ENCODE data around the gene LAMA3.

LAMA3 gene

DNA sequence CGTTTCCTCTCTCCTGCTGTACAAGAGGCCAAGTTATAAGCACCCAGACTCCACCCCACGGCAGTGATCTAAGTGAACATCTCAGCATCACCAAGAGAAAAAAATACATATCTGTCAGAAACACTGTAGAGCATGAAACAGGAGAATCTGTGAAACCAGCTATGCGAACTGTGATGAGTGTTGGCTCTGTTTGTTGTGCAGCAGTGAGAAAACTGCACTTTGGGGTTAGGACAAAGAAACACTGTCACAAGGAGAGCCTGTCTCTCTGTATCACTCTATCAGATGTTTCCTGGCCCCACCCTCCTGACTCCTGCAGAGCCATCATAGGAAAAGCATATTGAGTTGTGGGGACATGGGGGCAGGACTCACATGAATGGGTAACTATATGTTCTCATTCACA lies 87.1 kb downstream of the LAMA3 start:
- no peak for DNase-seq (ENCODE audit: low read depth, low spot score)

DNA sequence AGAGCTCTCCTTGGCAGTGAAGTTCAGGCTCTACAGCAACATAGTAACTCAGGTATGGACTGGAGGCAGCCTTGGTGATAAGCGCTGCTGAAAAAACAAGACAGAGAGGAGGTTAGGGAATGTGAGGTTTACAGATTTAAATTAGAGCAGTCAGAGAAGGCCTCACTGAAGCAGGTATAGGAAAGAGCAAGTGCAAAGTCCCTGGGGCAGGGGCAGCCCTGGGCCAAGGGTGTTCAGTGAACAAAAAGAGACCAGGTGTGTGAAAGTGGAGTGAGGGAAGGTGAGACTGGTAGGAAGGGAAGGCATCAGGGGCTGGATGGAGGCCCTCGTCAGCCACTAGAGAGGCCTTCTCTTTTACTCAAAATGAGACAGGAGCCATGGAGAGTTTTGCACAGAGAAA lies 89.6 kb downstream of the LAMA3 start:
- DNase-seq (ENCODE audit: low read depth, low spot score): no peak

DNA sequence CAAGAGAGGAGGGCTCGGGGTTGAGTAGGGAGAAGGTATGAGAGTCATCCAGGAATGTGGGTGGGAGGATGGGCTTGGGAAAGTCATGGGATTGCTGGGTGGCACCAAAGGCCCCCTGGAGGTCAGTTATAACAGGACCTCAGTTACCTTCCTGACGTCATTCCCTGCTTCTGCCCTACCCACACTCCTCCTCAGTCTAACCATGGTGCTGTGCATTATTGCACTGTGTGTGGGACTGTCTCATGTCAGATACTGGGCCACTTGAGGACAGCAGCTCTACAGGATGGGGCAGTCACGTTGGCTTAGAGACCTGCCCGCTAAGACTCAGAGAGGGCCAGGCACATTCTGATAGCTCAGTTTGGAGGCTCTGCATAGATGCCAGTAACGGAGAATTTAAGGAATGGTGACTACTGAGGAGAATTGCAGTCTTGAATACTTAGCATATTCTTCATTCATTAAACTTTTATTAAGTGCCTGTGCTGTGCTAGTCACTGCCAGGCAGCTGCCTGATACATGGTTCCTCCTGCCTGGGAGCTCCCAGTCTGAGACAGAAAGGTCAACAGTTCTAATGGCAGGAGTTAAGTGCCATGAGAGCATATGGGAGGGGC lies 90.5 kb downstream of the LAMA3 start:
- DNase-seq (ENCODE audit: low read depth, low spot score): no peak

DNA sequence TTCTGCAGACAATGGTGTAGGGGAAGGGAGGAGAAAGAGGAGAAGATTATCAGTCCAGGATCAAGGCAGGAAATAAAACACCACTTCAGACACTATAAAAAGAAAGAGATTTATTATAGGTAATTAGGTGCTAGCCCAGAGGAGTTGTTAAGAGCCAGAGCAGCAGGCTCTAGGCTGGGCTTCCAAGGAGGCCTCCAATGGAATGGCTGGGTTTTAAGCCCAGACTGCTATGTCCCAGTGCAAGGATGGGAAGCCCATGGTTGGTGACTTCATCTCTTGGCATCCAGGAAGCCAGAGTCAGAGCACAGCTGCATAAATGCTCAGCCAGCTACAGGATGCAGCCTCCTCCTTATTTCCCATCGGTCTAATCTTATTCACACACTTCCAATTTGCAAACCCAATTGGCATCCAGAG lies 95.6 kb downstream of the LAMA3 start:
- DNase-seq (ENCODE audit: low read depth, low spot score): no peak

DNA sequence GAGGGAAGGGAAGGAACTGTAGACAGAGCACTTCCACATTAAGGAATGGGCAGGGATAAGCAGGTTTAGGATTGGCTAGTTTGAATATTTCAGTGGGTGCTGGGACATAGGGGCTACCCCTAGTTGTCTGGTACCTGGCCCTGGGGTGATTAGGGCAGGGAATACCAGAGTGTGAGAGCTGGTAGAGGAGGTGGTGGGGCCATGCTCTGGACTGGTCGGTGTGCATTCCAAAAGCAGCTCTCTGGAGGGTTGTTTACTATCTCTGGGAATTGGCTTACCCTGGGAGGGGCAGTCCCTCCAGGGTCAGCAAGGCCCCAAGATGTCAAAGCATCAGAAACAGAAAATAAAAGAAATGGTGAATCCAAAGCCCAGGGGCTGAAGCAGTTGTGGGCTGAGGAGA lies 103.8 kb downstream of the LAMA3 start:
- DNase-seq (ENCODE audit: low read depth, low spot score): no peak

DNA sequence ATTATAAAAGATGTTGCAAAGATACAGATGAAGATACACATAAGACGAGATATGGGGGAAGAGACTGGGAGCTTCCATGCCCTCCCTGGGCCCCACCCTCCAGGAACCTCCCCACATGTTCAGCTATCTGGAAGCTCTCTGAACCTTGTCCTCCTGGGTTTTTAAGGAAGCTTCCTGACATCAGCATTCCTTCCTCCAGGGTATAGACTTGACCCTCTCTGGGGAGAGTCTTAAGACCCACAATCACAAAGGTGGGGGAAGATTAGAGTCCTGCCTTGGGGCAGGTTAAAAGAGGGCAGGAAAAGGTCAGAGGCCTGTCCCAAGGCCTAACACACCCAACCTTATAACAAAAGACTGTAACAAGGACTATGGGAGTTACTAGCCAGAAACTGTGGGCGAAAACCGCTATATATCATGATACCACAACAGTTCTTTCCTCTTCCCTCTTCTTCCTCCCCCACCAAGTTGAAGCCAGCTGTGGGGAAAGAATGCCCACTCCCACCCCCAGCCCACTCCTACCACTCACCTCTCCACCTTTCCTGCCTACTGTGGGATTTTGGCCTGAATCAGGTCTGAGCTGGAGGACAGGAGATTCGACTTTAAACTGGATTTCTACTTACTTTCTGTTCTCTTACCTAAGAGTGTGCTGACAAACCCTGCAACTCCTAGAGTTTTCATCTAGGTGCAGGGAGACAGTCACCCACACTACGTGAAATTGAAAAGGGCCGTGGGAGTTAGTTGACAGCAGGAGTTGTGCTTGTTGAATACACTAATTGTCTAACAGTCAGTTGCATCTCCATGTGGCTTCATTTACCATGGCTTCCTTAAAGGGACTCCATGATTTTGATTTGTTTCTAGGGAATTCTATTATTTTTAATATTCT lies 105.0 kb downstream of the LAMA3 start:
- no peak for DNase-seq (ENCODE audit: low read depth, low spot score)

DNA sequence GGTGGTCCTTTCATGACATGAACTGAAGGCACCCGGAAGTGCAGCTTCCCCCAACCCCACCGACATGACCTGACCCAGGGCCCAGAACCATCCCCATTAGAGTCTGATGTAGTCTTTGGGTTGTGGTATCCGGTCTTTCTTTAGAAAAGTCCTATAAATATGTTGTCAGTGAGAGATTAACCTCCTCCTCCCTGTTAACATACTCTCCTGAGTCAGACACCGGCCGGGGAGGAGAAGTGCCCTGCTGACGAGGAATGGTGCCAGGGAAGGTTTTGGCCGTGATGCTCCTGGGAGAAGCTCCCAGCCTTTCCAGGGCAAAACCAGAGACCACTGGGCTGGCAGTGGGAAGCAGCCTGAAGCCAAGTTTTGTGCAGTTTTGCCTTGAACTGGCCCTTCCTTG lies 109.0 kb downstream of the LAMA3 start:
- no peak for DNase-seq (ENCODE audit: low read depth, low spot score)

DNA sequence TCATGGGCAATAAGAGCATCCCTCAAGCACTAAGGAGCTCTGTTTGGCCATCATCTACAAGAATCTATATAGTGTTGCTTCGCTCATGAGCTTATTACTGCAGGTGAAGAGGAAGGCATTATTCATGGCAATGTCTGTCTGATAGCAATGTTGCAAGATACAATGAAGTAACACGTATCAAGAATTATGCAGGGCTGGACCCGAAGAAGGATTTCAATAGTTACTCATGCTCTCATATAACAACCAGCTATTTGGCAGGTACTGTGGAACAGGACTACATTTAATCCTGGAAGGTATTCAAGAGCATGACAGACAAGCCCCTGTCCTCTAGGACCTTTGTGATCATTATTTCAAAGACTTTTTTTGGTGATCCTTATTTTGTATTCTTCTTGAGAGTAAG lies 109.6 kb downstream of the LAMA3 start:
- DNase-seq (ENCODE audit: low read depth, low spot score): no peak

DNA sequence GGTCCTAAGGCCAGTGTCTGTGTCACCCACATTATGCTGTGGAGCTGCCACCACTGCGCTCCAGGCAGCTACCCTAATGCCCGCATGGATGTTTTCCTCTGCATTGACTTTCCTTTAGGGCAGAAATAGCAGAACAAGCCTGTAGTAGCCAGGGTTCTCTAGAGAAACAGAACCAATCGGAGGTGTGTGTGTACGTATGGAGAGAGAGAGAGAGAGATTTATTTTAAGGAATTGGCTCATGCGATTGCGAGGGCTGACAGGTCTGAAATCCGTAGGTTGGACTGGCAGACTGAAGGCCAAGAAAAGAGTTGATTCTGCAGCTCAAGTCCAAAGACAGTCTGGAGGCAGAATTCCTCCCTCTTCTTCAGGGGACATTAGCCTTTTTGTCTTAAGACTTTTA lies 110.3 kb downstream of the LAMA3 start:
- DNase-seq (ENCODE audit: low read depth, low spot score): no peak

DNA sequence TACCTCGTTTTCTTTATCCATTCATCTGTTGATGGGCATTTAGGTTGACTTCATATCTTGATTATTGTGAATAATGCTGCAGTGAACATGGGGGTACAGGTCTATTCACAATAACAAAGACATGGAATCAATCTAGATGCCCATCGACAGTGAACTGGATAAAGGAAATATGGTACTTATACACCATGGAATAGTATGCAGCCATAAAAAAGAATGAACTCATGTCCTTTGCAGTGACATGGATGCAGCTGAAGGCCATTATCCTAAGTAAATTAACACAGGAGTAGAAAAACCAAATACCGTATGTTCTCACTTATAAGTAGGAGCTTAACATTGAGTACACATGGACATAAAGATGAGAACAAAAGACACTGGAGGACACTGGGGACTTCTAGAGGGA lies 111.6 kb downstream of the LAMA3 start:
- no peak for DNase-seq (ENCODE audit: low read depth, low spot score)

DNA sequence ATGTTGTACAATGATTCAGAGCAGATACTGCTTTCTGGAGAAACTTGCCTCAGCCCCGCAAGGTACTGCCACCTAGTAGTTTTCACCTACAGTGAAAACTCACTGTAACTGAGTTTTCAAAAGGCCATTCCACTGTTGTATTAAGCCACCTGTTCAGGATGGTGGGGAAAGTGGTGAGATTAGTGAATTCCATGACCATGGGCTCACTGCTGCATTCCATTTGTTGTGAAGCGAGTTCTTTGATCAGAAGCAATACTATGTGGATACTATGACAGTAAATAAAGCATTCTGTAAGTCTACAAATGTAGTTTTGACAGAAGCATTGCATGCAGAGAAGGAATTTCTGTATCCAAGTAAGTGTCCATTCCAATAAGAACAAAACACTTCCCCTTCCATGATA lies 113.6 kb downstream of the LAMA3 start:
- DNase-seq (ENCODE audit: low read depth, low spot score): no peak

DNA sequence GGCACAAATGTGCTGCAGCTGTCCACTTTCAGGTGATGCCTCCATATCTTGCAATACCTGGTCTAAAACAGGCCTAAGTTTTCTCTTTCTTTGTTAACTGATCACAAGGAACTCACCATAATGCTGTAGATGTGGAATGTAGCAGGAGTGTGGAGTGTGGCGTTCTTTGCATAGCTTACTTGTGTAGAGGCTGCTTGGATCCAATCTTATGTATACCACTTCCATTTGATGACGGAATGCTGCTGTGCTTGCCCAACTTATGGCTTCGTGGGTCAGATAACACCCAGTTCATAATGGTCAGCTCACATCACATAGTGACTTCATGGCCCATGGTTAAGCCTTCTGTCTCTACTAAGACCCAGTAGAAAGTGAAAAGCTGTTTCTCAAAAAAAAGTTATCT lies 114.5 kb downstream of the LAMA3 start:
- DNase-seq (ENCODE audit: low read depth, low spot score): no peak

DNA sequence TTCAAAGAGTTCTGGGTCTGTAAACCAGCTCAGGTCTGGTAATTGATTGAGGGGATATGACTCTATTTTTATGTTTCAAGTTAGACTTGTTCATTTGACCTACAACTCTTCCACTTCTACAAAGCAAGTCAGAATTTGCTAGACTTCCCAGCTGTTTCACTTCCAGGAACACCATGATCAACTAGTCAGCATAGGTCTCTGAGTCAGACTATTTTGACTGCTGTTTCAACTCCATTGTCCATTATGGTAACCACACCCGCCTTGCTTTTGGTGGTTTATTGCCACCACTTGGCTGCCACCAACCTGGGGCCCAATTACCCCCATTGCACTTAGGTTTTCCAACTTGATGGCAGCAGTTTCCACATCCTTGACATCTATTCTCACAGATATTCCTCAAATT lies 116.6 kb downstream of the LAMA3 start:
- DNase-seq (ENCODE audit: low read depth, low spot score): no peak

DNA sequence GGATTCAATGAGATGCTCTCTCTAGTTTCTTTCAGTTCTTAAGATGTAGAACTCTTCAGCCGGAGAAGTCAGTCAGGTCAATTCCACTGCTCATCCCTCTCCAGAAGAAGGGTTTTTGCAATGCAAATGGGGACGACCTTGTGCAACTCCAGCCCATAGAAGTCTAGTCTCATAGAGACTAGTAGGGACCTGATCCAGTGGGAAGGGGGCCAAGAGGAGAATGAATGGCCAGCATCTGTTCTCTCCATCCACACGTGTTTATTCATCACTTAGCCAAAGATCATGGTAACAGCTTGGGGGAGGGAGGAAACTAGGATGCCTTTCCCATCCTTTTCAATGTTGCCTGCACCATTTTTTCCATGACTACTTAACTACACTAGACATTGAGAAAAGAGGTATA lies 120.2 kb downstream of the LAMA3 start:
- no peak for DNase-seq (ENCODE audit: low read depth, low spot score)

DNA sequence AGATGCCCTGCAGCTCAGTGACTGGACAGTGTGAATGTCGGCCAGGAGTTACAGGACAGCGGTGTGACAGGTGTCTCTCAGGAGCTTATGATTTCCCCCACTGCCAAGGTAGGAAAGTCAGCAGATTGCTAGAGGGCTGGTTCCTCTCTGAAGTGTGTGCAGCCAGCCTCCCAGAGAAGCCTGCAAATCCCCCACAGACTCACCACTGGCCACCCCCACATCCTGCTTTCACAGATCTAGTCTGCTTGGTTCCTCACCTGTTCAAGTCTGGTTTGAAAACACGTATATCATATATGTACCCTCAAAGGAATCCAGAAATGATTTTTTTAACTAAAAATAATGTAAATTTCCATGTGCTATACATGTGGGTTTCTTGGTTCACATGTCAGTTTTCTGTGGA lies 121.1 kb downstream of the LAMA3 start:
- no peak for DNase-seq (ENCODE audit: low read depth, low spot score)

DNA sequence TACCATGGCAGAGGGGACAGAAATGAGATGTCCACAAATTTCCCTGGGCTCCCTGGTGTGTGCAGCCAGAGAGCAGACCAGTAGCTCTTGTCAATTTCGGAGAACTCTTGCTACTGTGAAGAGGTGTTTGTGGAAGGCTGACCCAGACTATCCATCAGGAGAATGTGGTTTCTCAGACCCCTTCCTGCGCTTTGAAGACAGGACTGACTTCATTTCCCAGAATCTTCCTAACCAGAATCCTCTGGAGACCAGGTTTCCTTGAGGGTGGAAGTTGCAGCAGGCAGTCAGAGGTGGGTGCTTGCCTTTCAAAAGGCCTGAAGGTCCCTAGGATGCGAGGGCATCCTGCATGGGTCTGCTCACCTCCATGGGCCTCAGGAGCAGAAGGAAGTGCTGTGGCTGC lies 121.9 kb downstream of the LAMA3 start:
- no peak for DNase-seq (ENCODE audit: low read depth, low spot score)

DNA sequence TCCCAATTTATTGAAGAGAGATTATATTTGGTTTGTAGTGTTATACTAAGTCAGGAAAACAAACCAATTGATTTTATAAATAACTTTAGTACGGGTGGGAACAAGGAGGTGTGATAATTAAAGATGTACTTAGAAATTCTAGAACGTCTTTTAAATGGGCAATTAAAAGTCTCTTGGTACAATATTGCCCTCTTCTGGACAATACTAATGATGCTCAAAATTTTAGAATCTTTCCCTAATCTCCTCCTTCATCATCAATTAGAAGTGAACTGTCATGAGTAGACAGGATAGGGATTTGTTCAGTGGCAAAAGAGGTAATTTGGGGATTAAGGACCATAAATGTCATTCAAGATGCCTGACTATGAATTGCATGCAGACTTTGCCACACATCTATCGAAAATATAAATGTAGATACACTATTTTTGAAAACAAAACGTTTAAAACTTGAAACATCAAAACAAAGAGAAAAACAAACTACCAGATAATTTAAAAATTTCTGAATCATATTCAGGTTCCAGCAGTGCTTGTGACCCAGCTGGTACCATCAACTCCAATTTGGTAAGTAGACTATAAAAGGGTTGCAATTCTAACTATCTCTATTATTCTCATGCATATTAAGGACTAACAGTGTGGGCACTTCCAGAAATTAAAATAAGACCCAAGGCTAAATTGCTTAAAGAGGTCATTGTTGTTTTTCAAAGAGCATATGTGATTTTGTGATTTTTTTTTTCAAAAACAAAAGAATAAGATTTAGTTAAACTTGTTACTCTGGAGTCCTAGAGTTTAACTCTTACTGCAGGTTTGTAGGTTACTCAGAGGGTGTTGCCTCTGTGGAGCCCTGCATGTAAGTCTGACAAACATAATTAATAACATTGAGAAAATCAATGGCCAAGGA lies 123.5 kb downstream of the LAMA3 start:
- no peak for DNase-seq (ENCODE audit: low read depth, low spot score)

DNA sequence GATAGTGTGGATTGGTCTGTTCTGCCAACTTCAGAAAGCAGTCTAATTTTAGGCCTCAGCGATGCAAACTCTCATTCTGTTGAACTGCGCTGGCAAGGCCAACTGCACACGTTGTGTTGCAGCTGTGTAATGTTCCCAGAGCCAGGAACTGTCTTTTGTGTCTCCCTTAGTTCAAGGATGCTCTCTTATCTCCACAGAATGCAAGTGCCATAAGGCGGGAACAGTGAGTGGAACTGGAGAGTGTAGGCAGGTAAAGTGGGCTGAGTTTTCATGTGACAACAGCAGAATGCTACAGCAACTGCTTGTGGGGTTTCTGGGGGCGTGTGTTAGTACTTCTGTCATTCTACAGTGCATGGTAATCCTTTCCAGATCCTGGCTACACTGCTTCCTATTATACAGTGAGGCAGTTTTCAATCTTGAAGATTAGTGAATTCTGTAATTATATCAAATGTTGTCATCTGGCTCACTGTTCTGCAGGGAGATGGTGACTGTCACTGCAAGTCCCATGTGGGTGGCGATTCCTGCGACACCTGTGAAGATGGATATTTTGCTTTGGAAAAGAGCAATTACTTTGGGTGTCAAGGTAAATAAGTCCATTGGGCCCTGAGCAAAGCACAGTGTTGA lies 125.8 kb downstream of the LAMA3 start:
- DNase-seq (ENCODE audit: low read depth, low spot score): no peak

DNA sequence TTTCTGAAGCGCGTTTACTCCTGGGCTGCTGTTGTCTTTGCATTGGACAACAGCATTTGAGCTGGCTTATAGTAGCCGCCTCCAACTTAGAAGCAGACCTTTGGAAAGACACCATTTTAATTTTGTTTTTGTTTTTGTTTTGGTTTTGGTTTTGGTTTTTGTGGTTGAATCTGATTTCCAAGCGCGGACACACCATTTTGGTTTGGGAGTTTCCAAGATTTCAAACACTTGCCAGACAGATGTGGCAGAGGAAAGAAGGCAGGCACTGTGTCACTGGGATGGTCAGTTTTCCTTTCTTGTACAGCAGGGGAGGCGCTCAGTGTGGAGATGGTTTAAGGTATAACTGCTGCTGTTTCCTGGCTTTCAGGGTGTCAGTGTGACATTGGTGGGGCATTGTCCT lies 126.8 kb downstream of the LAMA3 start:
- DNase-seq (ENCODE audit: low read depth, low spot score): no peak

DNA sequence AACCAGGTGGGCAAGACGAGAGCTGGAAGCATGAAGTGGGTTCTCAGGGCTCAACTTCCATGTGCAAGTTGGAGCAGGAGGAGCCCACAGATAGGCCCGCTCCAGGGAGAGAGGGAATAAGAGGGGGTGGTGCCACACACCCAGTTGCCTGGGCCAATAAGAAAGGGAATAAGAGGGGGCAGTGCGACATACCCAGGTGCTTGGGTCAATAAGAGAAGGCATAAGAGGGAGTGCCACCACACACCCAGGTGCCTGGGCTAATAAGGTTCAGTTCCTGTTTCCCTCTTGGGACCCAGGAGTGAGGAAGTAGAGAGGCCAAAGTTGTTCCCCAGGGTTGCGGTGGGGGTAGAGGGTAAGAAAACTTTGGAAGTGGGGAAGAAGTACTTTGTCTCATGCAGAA lies 127.5 kb downstream of the LAMA3 start:
- no peak for DNase-seq (ENCODE audit: low read depth, low spot score)

DNA sequence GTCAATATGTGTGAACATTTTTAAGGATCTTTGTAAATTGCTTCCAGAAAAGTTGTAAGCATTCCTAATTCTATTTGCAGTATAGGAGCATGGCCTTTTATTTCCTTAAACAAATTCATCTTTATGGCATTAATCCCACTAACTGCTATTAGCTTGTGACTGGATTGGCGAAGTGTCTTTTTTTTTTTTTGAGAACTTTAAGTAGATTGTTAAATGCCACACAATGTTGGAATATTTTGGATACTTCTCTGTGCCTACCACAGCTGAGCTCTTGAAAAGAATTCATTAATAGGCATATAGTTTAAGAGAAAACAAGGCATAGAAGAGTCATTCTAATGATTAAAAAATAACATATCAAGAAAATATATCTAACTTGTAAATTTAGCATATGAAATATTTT lies 129.7 kb downstream of the LAMA3 start:
- DNase-seq (ENCODE audit: low read depth, low spot score): no peak

Data from activated CD4-positive, CD25-positive, alpha-beta regulatory T cell treated with anti-CD3 and anti-CD28 coated beads, Interleukin-2, amount 50 U/mL, for 16 hours (primary cell).